ENCODE data around the gene NTN1. TPM values are rescaled to one million over a fixed set of nuclear protein-coding genes. Genes with fewer than 3 reads are reported as not detected.

The NTN1 gene
- total RNA-seq, 1 donor = 1.1 TPM

- no peak for DNase-seq (ENCODE audit: low read depth in 2 of 3, low spot score in 2 of 3)
Observed at GRCh38 chr17:9206741-9207332, 185.5 kb downstream of the NTN1 start.

- DNase-seq (ENCODE audit: low read depth in 2 of 3, low spot score in 2 of 3) = no peak
Observed at GRCh38 chr17:9208381-9209105, 187.2 kb downstream of the NTN1 start.

DNA sequence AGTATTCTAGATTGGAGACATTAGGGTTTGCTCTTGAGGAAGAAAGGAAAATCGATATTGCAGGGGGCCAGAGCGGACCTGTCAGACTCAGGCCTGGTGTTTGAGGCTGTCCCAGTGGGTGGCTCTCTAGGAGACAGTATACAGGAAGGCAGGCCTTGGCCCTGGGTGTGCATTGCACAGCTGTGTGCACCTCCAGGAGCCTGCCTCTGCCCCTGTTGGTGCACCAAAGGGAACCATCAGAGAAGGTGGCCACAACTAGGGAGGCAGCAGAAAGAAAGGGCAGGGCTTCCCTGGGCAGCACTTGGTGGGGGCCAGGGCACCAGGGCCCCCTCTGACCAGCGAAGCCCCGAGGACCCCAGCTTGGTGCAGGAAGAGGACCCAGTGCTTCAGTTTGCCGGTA lies 188.0 kb downstream of the NTN1 start:
- no peak for DNase-seq (ENCODE audit: low read depth in 2 of 3, low spot score in 2 of 3)

GRCh38 chr17:9209781-9210370 lies 188.6 kb downstream of the NTN1 start:
- DNase-seq (ENCODE audit: low read depth in 2 of 3, low spot score in 2 of 3) = no peak

DNA sequence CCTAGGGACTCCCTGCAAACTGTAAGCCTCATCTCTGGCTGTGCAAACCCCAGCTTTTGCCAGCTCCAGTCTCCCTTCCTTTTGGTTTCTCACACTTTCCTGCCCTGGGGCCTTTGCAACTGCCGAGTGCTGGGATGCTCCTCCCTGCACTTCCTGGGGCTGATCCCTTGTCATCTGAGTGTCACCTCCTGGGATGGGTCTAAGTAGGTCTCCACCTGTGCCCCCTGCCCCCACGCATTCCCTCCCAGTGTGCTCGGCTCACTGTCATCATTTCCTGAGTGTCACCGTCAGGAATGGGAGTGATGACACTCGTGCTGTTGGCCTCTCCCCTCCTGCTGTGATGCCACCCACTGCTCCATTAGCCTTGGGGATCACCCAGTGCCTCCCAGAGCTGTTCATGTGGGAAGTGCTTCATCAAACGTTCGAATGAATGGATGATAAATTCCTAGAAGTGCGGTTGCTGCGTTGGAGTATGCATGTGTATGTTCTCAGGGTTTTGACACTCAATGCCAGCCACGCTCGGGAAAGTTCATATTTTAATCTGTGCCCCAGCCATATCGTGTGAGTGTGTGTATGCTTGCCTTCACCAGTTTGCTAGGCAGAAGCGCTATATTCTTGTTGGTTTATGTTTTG lies 189.9 kb downstream of the NTN1 start:
- DNase-seq (ENCODE audit: low read depth in 2 of 3, low spot score in 2 of 3) = no peak

DNA sequence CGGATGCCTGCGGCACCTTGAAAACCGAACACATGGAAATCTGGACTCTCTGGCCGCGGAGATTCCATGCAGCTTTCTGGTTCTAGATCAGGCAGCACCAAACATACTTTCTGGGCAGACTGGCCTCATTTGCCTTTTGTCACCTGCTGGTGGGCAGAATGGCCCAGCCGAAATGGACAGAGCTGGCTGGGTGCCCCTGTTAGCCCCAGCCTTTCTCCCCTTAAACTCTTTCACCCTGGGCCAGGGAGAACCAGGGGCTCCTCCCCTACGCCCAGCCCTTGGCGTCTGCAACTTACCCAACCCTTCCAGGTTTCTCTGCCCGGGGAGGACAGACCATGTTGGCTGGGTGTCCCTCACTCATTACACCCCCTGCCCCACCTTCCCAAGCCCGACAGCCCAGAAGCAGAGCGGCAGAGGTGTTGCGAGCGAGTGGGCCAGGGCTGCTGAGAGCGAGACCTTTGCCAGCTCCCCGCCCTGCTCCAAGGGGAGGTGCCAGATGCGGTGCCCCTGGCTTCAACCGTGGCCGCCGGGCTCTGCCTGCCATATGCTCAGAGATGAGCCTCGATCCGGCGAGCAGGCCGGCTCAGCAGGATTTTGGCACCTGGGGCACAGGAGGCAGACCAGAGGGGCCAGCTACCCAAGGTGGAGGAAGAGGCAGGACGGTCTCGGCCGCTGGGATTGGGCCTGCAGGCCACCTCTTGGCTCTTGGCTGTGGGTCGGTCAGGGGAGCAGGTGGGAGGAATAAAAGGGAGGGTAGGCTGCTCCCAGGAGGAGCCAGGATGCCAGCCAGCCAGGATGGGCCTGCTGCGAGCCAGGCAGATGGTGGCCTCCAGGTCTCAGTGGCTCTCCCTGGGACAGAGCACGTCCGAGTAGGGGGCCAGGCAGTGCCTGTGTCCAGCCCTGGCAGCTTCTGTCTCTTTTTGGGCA lies 191.3 kb downstream of the NTN1 start:
- no peak for DNase-seq (ENCODE audit: low read depth in 2 of 3, low spot score in 2 of 3)

DNA sequence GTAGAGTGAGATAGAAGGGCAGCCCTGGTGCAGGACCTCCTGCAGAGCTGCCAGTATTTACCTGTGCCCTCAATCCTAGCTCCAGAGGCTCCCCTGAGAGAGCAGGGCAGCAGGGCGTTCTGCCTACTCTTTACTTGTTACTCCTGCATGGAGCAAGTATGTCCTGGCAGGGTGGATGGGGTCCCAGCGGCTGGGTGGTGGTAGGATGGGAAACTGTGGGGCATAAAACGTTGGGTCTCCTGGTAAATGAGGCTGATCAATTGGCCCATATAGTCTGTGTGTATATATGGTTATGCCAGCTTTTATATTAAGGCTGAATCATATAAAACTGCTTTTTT lies 192.0 kb downstream of the NTN1 start:
- no peak for DNase-seq (ENCODE audit: low read depth in 2 of 3, low spot score in 2 of 3)

DNA sequence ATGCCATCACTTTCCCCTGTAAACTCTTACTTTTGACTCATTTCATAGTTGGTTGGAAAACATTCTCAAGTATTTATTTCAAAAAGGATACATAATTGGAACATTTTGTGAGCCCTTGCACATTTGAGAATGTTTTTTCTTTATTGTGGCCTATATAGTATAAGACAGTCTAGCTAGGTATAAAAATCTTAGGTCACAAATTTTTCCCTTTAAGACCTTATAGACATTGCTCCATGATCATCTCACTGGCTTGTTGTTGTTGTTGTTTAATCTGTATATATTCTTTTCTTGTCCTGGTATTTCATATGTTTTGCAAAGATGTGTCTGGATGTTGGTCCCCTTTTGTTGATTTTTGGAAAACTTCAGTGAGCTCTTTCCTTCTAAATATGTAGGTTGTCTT lies 194.2 kb downstream of the NTN1 start:
- DNase-seq (ENCODE audit: low read depth in 2 of 3, low spot score in 2 of 3) = no peak

DNA sequence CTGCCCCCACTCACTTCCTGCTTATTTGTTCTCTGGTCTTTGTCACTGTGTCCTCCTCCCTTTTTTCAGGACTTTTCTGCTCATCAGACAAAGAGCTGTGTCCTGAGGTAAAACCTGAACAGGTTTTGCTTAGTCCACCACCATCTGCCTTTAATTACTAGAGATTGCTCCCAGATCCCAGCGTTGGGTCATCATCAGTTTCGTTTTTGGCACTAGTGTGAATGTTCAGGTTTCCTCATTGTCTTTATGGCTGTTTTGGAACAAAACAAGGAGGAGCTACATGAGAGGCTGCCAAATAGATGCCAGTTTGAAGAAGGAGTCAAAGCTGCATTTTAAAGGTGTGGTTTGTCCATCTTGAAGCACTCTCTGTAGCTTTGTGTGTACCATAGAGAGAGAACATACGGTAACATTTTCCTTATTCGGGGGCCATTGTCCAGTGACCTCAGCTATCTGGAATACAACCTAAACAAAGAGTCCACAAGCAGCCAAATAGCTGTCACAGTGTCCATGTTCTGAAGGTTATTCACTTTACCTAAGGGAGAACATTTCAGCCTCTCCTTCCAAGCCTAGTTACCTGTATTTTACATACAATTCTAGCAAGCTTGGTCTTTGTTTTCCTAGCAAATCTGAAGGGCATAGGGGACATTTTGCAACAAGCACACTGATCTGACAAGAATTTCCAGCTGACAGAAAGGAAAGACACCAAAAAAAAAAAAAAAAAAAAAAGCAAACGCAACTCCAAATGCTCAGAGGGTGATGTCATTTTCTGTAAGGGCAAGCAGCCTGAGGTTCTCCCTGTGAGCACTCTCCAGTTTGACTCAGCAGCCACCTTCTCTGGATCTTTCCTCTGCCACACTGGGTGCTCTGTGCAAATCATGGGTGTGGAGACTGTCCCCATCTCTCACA lies 196.1 kb downstream of the NTN1 start:
- no peak for DNase-seq (ENCODE audit: low read depth in 2 of 3, low spot score in 2 of 3)

- no peak for DNase-seq (ENCODE audit: low read depth in 2 of 3, low spot score in 2 of 3)
Observed at GRCh38 chr17:9218064-9218635, 196.8 kb downstream of the NTN1 start.

DNA sequence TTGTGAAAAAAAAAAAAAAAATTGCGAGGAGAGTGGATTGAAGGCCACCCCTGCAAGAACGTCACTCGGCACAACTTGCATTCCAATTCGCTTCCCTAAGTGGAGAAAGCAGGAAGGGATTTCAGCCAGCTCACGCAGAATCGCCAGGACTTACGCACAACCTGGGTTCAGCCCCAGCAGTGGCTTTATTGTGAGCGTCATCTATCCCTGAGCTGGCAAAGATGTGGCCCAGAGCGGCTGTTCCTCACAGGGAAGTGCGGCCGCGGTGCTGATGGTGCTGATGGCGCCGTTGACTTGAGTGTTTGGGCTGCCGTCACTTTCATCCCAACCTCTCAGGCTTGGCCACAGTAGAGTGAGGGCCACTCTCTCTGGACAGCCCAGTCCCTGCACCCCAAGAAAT lies 197.6 kb downstream of the NTN1 start:
- DNase-seq (ENCODE audit: low read depth in 2 of 3, low spot score in 2 of 3) = no peak

GRCh38 chr17:9219631-9220397 lies 198.5 kb downstream of the NTN1 start:
- no peak for DNase-seq (ENCODE audit: low read depth in 2 of 3, low spot score in 2 of 3)

GRCh38 chr17:9220398-9221146 lies 199.3 kb downstream of the NTN1 start:
- no peak for DNase-seq (ENCODE audit: low read depth in 2 of 3, low spot score in 2 of 3)

- no peak for DNase-seq (ENCODE audit: low read depth in 2 of 3, low spot score in 2 of 3)
Observed at GRCh38 chr17:9221147-9221921, 200.0 kb downstream of the NTN1 start.

GRCh38 chr17:9221922-9222180 lies 200.5 kb downstream of the NTN1 start:
- no peak for DNase-seq (ENCODE audit: low read depth in 2 of 3, low spot score in 2 of 3)

GRCh38 chr17:9223531-9223930 lies 202.2 kb downstream of the NTN1 start:
- DNase-seq (ENCODE audit: low read depth in 2 of 3, low spot score in 2 of 3) = no peak

DNA sequence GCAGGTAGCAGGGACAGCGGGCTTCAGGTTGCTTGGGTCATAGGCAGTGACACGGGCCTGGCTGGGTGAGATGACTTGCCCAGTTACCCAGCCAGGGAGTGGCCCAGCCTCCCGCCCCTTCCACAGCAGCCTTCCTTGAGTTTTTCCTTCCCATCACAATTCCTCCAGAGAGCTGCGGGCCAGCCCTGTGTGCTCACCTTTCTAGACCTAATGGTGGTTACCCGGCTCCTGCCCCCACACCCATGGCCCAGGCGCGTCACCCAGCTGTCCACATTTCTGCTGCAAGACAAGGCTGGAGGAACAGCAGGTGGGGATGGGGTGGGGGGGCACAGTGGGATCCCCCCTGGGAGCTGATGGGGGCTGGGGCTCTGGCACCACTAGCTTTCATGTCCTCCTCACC lies 203.2 kb downstream of the NTN1 start:
- no peak for DNase-seq (ENCODE audit: low read depth in 2 of 3, low spot score in 2 of 3)
